Left hindlimb (tissue), 1 donor: ENCODE results near the gene RANGAP1.
"Not testable (repeated sequence)": the region's sequence is repeated elsewhere in the genome, so short reads cannot be mapped to it uniquely, and the experiment has no call there.

Experiments used
- DNase-seq: peaks from one replicate; pipeline ENCODE4 v3.0.0-alpha.2; 2018

RANGAP1 gene

GRCh38 chr22:41300661-41301060 is 14.7 kb upstream of the RANGAP1 start:
- DNase-seq, result no peak

GRCh38 chr22:41296826-41297667 is 11.1 kb upstream of the RANGAP1 start:
- no peak for DNase-seq

- not testable (repeated sequence) for DNase-seq
These were observed 8.8 kb upstream of the RANGAP1 start for GRCh38 chr22:41294816-41295215.

- no peak for DNase-seq
These were observed 4.6 kb upstream of the RANGAP1 start for GRCh38 chr22:41290262-41291221.

- DNase-seq, result no peak
These were observed 3.7 kb upstream of the RANGAP1 start for GRCh38 chr22:41289671-41290070.

- DNase-seq, result no peak
These were observed 2.4 kb upstream of the RANGAP1 start for GRCh38 chr22:41288245-41288946.

GRCh38 chr22:41286639-41287091 is 678 bp upstream of the RANGAP1 start:
- DNase-seq, result no peak

GRCh38 chr22:41285441-41285819 is 557 bp downstream of the RANGAP1 start:
- DNase-seq, result peak; percentile 37

GRCh38 chr22:41284465-41284864 is 1.5 kb downstream of the RANGAP1 start:
- no peak for DNase-seq

GRCh38 chr22:41280854-41281253 is 5.1 kb downstream of the RANGAP1 start:
- no peak for DNase-seq

- no peak for DNase-seq
These were observed 5.9 kb downstream of the RANGAP1 start for GRCh38 chr22:41280065-41280464.

- no peak for DNase-seq
These were observed 11.1 kb downstream of the RANGAP1 start for GRCh38 chr22:41274856-41275255.

GRCh38 chr22:41273128-41273527 is 12.9 kb downstream of the RANGAP1 start:
- no peak for DNase-seq

- no peak for DNase-seq
These were observed 14.2 kb downstream of the RANGAP1 start for GRCh38 chr22:41271787-41272186.

GRCh38 chr22:41267958-41268357 is 18.0 kb downstream of the RANGAP1 start:
- DNase-seq, result no peak

- no peak for DNase-seq
These were observed 21.5 kb downstream of the RANGAP1 start for GRCh38 chr22:41264408-41264941.

GRCh38 chr22:41263704-41264103 is 22.3 kb downstream of the RANGAP1 start:
- DNase-seq, result no peak

GRCh38 chr22:41262250-41262765 is 23.7 kb downstream of the RANGAP1 start:
- DNase-seq, result no peak

GRCh38 chr22:41261541-41262249 is 24.3 kb downstream of the RANGAP1 start:
- no peak for DNase-seq

GRCh38 chr22:41260871-41261270 is 25.1 kb downstream of the RANGAP1 start:
- DNase-seq, result no peak

- not testable (repeated sequence) for DNase-seq
These were observed 26.2 kb downstream of the RANGAP1 start for GRCh38 chr22:41259756-41260155.

GRCh38 chr22:41257696-41258095 is 28.3 kb downstream of the RANGAP1 start:
- no peak for DNase-seq
